SW 1271 (cell line): ENCODE results near the gene PGAP6.
"Not testable (repeated sequence)": the region's sequence is repeated elsewhere in the genome, so short reads cannot be mapped to it uniquely, and the experiment has no call there.

Source experiments
- DNase-seq, 2 experiments: peaks; one replicate each; lab custom pipeline; 2025; lab: John Stamatoyannopoulos, UW

PGAP6 gene

DNA sequence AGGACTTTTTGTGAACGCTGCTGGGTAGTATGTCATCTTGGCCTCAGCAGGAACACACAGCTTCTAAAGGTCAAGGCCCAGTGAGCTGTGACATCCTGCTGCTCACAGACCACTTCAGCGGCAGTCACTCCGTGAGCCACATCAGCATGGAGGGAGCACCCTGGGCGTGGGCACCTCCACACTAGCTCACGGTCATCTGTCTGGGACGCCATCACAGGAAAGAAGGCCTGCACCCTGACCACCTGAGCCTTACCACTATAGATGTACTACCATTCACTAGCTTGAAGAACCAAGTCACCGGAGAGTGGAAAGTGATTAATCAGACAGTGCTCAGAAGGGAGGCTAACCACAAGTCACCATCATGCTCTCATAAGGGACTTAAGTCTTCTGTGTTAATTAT, 32.6 kb downstream of the PGAP6 start:
- DNase-seq: no peak

DNA sequence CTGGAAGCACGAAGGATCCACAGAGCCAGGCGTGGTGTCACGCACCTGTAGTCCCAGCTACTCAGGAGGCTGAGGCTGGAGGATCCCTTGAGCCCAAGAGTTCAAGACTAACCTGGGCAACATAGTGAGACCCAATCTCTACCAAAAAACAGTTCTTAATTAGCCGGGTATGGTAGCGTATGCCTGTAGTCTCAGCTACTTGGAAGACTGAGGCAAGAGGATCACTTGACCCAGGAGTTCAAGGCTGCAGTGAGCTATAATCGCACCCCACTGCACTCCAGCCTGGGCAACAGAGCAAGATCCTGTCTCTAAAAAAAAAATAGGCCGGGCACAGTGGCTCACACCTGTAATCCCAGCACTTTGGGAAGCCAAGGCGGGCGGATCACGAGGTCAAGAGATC, 33.3 kb downstream of the PGAP6 start:
- not testable (repeated sequence) for DNase-seq

GRCh38 chr16:347203-347602, 34.6 kb downstream of the PGAP6 start:
- DNase-seq: no peak

DNA sequence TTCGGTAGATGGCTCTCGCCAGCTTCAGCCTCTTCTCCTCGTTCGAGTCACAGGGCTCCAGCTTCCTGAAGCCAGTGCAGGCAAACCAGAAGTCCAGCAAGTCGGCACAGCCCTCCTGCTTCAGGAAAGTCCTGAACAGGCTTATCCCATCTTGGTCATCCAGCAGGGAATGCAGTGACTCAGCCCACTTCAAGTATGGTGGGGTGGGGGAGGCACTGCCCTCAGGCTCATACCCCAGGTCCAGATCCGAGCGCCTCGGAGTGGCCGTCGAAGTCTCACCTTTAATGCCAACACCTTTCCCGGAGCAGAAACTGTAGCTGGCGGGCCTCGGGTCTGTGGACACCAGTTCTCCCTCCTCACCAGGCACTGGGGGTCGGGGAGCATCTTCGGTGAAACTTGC, 35.2 kb downstream of the PGAP6 start:
- DNase-seq: no peak

GRCh38 chr16:345772-346171, 36.0 kb downstream of the PGAP6 start:
- DNase-seq: no peak

DNA sequence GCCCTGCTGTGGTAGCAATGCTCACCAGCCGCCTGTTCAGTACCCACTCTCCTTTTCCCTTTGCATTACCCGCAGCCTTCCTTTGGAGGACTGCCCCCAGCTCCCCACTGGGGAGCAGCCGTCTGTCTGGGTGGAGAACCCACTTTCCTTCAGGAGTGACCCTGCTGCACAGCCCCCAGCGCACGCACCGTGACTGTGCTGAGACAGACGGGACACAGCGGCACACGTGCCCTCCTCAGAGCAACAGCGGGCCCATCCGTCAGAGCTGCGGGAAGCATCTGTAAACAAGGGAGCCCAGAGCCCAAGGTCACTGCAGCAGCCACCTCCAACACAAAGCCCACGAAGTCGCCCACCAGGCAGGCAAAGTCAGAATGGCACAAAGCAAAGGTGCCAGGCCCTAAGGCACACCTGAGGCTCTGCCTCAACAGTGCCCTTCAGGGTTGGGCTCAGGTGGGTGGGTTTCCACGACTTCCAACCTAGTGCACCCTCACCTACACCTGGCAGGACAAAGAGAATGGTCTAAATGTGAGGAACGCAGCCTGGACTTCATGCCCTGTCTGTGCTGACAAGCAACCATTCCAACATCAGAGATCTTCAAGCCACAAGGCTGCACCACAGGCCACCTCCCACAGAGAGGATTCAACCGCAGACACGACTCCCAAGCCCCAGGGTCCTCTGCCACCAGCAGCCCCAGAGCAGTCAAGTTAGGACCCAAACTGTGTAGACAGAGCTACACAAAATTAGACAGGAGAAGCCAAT, 39.1 kb downstream of the PGAP6 start:
- no peak for DNase-seq

DNA sequence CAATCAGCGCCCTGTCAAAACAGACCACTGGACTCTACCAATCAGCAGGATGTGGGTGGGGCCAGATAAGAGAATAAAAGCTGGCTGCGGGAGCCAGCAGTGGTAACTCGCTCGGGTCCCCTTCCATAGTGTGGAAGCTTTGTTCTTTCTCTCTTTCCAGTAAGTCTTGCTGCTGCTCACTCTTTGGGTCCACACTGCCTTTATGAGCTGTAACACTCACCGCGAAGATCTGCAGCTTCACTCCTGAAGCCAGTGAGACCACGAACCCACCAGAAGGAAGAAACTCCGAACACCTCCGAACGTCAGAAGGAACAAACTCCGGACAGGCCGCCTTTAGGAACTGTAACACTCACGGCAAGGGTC, 39.8 kb downstream of the PGAP6 start:
- DNase-seq: not testable (repeated sequence)

DNA sequence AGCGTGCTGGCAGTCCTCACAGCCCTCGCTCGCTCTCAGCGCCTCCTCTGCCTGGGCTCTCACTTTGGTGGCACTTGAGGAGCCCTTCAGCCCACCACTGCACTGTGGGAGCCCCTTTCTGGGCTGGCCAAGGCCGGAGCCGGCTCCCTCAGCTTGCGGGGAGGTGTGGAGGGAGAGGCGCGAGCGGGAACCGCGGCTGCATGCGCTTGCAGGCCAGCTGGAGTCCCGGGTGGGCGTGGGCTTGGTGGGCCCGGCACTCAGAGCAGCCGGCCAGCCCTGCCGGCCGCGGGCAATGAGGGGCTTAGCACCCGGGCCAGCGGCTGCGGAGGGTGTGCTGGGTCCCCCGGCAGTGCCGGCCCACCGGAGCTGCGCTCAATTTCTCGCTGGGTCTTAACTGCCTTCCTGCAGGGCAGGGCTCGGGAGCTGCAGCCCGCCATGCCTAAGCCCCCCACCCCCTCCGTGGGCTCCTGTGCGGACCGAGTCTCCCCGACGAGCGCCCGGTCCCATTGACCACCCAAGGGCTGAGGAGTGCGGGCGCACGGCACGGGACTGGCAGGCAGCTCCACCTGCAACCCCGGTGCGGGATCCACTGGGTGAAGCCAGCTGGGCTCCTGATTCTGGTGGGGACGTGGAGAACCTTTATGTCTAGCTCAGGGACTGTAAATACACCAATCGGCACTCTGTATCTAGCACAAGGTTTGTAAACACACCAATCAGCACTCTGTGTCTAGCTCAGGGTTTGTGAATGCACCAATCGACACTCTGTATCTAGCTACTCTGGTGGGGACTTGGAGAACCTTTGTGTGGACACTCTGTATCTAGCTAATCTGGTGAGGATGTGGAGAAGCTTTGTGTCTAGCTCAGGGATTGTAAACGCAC, 40.4 kb downstream of the PGAP6 start:
- not testable (repeated sequence) for DNase-seq

GRCh38 chr16:340370-341091, 41.2 kb downstream of the PGAP6 start:
- no peak for DNase-seq

DNA sequence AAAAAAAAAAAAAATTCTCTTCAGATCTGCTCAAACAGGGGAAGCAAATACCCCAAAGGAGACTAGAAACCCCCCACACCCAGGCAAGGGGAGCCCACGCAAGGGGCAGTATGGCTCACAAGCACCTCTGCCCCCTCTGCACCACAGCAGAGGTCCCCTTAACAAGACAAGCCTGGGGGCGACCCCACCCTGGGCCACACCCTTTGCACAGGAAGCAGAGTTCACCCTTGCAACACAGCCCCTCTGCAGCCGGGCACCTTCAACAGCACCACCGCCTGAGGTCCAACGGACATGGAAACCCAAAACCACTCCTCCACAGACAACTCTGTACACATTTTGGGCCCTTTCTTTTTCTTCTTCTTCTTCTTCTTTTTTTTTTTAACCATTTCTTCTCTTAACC, 42.1 kb downstream of the PGAP6 start:
- no peak for DNase-seq

GRCh38 chr16:337975-338575, 43.7 kb downstream of the PGAP6 start:
- no peak for DNase-seq

DNA sequence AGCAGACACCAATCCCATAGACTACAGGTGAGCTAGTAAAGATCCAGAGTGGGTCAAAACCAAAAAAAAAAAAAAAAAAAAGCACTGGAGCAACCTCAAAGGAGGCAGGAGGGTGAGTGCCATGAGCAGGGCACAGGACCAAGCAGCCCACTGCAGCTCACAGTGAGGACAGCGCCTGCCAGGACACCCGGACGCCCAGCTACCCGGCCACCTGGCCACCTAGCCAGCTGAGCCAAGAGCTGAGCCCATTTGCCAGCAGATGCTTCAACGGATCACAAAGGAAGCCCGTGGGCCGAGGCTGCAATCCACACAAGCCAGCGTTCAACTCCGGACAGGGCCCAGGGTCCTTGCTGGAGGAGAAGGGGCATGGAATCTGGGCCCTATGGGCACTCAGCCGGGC, 44.3 kb downstream of the PGAP6 start:
- DNase-seq: no peak

- no peak for DNase-seq
Observed at GRCh38 chr16:336269-336668, 45.5 kb downstream of the PGAP6 start.

DNA sequence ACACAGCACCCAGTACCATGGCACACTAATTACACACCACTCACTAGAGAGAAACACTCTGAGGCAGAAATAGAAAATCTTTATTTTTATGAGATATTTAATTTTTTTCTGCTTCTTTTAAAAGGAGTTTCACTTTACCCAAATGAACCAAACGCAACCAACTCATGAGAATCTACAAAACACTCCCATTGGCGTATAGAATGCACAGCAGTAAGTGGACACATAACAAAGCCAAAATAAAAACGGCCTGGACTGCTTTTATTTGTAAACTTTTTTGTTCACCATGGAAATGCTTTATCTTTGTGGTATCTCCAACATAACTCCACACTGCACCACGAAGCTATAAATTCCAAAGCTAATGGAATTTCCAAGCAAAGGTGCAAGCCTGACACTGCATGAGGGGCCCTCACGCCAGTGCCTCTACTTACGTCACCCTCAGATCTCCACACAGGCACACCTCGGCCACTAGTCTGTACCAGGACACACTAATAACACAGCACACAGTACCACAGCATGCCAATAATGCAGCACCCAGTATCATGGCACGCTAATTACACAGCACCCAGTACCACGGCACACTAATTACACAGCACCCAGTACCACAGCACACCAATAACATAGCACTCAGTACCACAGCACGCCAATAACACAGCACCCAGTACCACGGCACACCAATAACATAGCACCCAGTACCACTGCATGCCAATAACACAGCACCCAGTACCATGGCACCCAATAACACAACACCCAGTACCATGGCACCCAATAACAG, 46.7 kb downstream of the PGAP6 start:
- not testable (repeated sequence) for DNase-seq

- not testable (repeated sequence) for DNase-seq
Observed at GRCh38 chr16:334164-334832, 47.5 kb downstream of the PGAP6 start.

DNA sequence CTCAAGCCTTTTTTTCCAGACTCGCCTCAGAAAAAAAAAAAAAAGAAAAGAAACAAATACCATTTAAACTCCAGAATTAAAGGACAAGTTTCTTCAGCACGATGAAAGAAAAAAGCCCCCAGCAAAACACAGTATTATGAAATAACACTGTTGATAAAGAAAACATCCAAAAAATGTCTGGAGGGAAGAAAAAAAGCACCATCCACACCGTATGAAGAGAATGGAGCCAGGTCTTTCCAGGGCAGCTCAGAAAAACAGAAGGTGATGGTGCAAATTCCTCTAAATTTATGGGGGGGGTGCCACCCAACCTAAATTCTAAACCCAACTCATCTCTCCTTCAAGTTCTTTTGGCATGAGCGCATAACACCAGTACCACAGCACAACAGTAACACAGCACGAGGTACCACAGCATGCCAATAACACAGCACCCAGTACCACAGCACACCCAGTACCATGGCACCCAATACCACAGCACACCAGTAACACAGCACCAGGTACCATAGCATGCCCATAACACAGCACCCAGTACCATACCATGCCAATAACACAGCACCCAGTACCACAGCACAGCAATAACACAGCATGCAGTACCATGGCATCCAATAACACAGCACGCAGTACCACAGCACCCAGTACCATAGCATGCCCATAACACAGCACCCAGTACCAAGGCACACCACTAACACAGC, 48.2 kb downstream of the PGAP6 start:
- no peak for DNase-seq

DNA sequence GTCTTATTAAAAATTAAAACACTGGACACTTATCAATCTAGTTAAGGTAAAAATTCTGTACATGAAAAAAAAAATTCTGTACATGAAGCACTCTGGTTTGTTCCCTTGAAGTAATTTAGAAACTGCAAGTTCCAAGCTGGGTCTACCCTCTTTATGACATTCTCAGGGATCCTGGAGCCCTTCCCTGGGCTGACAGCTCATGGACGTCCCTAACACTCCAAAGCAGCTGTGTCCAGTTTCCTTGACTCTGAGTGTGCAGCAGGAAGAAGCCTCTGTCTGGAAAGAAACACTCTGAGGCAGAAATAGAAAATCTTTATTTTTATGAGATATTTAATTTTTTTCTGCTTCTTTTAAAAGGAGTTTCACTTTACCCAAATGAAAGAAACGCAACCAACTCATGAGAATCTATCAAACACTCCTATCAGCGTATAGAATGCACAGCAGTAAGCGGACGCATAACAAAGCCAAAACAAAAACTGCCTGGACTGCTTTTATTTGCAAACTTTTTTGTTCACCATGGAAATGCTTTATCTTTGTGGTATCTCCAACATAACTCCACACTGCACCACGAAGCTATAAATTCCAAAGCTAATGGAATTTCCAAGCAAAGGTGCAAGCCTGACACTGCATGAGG, 50.5 kb downstream of the PGAP6 start:
- DNase-seq: not testable (repeated sequence)

GRCh38 chr16:330741-331140, 51.0 kb downstream of the PGAP6 start:
- no peak for DNase-seq

GRCh38 chr16:325375-326145, 56.2 kb downstream of the PGAP6 start:
- no peak for DNase-seq
